ENCODE measurements around the gene PIR.

GRCh38 chrX:15366506-15367352 is 126.4 kb downstream of the PIR start:
- no peak for TF ChIP-seq CTCF (IDR thresholded peaks at IDR 0.05)
- TF ChIP-seq EZH2 (IDR thresholded peaks at IDR 0.05; ENCODE audit: borderline replicate concordance, insufficient read depth, low read depth, low read length, poor library complexity, severe bottlenecking) = no peak
